ENCODE results near the gene EIF3I.

The EIF3I gene

DNA sequence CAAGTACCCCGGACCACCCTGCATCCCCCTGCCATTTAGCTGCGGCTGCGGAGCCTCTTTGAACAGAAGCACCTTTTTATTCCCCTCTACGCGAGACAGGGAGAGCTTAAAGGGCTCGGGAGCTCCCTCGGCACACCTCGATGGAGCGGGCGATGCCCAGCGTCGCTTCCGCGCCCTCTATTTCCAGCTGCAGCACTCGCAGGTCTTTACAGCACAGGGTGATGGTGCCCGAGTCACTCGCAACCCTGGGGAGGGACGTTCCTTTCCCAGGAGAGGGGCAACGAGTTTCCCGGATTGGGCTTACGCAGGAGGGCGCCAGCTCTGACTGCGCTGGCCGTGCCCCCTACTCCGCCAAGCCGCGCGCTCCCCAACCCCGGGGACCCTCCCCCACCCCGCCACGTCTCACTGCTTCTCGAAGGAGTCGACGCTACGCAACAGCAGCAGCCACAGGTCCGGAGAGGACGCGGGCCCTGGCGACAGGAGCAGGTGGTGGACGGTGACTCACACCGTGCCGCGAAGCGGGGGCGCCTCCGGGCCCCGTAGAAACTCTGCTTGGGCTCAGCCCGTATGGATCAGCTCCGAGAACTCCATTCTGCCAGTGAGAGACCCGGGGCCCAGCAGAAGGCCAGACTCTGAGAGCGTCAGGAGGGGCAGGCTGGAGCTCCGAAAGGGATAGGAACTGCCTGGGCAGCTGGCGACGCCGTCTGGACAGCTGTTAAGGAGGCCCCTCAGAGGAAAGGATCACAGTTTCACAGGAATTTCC, 19.0 kb downstream of the EIF3I start:
- Histone ChIP-seq H3F3A (ENCODE audit: low read depth) (peaks cover 3% of the 10 kb centered on the region; the same call in 1 of the 2 replicates), H3K27me3 (ENCODE audit: insufficient read depth, low read length, poor library complexity, severe bottlenecking) (no peaks in the 10 kb centered on the region), H3K79me2 (ENCODE audit: insufficient read depth, low read length) (no peaks in the 10 kb centered on the region), H3K9me2 (replicated peaks; ENCODE audit: low read depth, low read length) (no peaks in the 10 kb centered on the region), H3K4me2 (ENCODE audit: low read depth, low read length, poor library complexity, severe bottlenecking) (peak overlapping the region; percentile 76), H3K4me1 (ENCODE audit: insufficient read depth, low read length, poor library complexity, severe bottlenecking) (no peaks in the 10 kb centered on the region), H3K9me3 (ENCODE audit: insufficient read depth, low read depth, low read length) (no peaks in the 10 kb centered on the region), H3K4me3 (ENCODE audit: low read length, poor library complexity, severe bottlenecking) (peak overlapping the region; percentile 69), H2AFZ (ENCODE audit: low read length) (peak overlapping the region; percentile 82), H4K20me1 (ENCODE audit: insufficient read depth, low read length, poor library complexity, severe bottlenecking) (no peaks in the 10 kb centered on the region), H3K9ac (ENCODE audit: low read depth, low read length, poor library complexity, severe bottlenecking) (peak overlapping the region; percentile 55), H3K36me3 (ENCODE audit: insufficient read depth, low read length) (no peaks in the 10 kb centered on the region)
- TF ChIP-seq, protein P1, sequence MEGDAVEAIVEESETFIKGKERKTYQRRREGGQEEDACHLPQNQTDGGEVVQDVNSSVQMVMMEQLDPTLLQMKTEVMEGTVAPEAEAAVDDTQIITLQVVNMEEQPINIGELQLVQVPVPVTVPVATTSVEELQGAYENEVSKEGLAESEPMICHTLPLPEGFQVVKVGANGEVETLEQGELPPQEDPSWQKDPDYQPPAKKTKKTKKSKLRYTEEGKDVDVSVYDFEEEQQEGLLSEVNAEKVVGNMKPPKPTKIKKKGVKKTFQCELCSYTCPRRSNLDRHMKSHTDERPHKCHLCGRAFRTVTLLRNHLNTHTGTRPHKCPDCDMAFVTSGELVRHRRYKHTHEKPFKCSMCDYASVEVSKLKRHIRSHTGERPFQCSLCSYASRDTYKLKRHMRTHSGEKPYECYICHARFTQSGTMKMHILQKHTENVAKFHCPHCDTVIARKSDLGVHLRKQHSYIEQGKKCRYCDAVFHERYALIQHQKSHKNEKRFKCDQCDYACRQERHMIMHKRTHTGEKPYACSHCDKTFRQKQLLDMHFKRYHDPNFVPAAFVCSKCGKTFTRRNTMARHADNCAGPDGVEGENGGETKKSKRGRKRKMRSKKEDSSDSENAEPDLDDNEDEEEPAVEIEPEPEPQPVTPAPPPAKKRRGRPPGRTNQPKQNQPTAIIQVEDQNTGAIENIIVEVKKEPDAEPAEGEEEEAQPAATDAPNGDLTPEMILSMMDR (conservative IDR thresholded peaks at IDR 0.05; ENCODE audit: low read length), result no peak

DNA sequence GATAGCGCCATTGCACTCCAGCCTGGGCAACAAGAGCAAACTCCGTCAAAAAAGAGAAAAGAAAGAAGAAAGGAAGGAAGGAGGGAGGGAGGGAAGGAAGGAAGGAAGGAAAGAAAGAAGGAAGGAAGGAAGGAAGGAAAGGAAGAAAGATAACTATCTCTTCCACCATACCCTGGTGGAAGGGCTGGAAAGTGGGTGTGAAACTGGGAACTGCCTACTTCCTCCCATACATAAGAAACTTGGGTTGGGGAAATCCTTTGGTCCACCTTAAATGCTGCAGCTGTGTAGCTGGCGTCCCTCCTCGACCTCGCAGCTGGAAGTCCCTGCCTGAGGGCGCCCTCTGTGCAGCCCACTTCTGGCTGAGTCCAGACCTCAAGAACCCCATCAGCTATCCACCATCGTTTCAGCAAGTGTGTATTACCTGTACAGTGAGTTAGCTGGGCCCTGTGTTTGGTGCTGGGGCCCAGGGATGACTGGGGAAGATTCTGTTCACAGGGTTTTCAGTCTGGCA, 20.2 kb downstream of the EIF3I start:
- Histone ChIP-seq H3F3A (ENCODE audit: low read depth) (peaks cover 3% of the 10 kb centered on the region; the same call in 1 of the 2 replicates), H3K9me3 (ENCODE audit: insufficient read depth, low read depth, low read length) (no peaks in the 10 kb centered on the region), H3K4me3 (ENCODE audit: low read length, poor library complexity, severe bottlenecking) (no peak overlapping the region), H2AFZ (ENCODE audit: low read length) (no peak overlapping the region), H3K79me2 (ENCODE audit: insufficient read depth, low read length) (no peaks in the 10 kb centered on the region), H3K4me1 (ENCODE audit: insufficient read depth, low read length, poor library complexity, severe bottlenecking) (peaks cover under 1% of the 10 kb centered on the region), H3K27me3 (ENCODE audit: insufficient read depth, low read length, poor library complexity, severe bottlenecking) (no peaks in the 10 kb centered on the region), H3K9ac (ENCODE audit: low read depth, low read length, poor library complexity, severe bottlenecking) (no peak overlapping the region), H3K36me3 (ENCODE audit: insufficient read depth, low read length) (no peaks in the 10 kb centered on the region), H3K4me2 (ENCODE audit: low read depth, low read length, poor library complexity, severe bottlenecking) (no peak overlapping the region), H3K9me2 (replicated peaks; ENCODE audit: low read depth, low read length) (no peaks in the 10 kb centered on the region), H4K20me1 (ENCODE audit: insufficient read depth, low read length, poor library complexity, severe bottlenecking) (no peaks in the 10 kb centered on the region)
- TF ChIP-seq, protein P1 (conservative IDR thresholded peaks at IDR 0.05; ENCODE audit: low read length), result no peak
- no peak for TF ChIP-seq EZH2phosphoT487 (IDR thresholded peaks at IDR 0.05; ENCODE audit: borderline replicate concordance)

DNA sequence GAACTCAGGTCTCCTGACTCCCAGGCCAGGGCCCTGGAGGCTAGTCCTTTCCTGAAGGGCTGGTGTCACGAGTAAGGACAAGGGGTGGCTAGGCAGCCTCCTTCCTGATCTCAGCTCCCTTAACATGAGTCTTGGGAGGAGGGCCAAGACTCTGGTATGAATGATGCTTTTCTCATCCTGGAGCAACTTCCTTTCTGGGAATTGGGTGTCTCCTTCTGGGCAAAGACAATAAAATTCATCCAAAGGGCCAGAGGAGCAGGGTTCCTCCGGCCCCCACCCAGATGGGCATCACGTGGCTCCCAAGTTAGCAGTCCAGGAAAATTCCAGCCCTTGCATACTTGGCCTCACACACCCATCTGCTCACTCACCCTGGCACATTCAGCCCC, 24.7 kb downstream of the EIF3I start, which contains the start of gene FAM167B:
Gene FAM167B, plus strand, starts transcription at position 335 of the 386 bp plus-strand sequence. CDS start 200 bp downstream, outside the sequence.
- Histone ChIP-seq H3K9ac (ENCODE audit: low read depth, low read length, poor library complexity, severe bottlenecking) (peak within 1 kb of the TSS; percentile 95), H3K36me3 (ENCODE audit: insufficient read depth, low read length) (no peaks in the 10 kb centered on the region), H3K9me3 (ENCODE audit: insufficient read depth, low read depth, low read length) (no peaks in the 10 kb centered on the region), H3K4me3 (ENCODE audit: low read length, poor library complexity, severe bottlenecking) (no peak within 1 kb of the TSS), H3K4me1 (ENCODE audit: insufficient read depth, low read length, poor library complexity, severe bottlenecking) (peaks cover 40% of the 10 kb centered on the region), H2AFZ (ENCODE audit: low read length) (peak within 1 kb of the TSS; percentile 70; the same call in 1 of the 2 replicates), H3K27me3 (ENCODE audit: insufficient read depth, low read length, poor library complexity, severe bottlenecking) (no peaks in the 10 kb centered on the region), H3K4me2 (ENCODE audit: low read depth, low read length, poor library complexity, severe bottlenecking) (peak within 1 kb of the TSS; percentile 99), H3K9me2 (replicated peaks; ENCODE audit: low read depth, low read length) (no peaks in the 10 kb centered on the region), H3F3A (ENCODE audit: low read depth) (peaks cover 6% of the 10 kb centered on the region; the same call in 1 of the 2 replicates), H4K20me1 (ENCODE audit: insufficient read depth, low read length, poor library complexity, severe bottlenecking) (no peaks in the 10 kb centered on the region), H3K79me2 (ENCODE audit: insufficient read depth, low read length) (peaks cover 9% of the 10 kb centered on the region)
- TF ChIP-seq EZH2phosphoT487 (IDR thresholded peaks at IDR 0.05; ENCODE audit: borderline replicate concordance), result no peak
- TF ChIP-seq, protein P1 (conservative IDR thresholded peaks at IDR 0.05; ENCODE audit: low read length), result no peak
